GM21367 (cell line): ENCODE measurements around the gene SIGLEC12.
"Not testable (repeated sequence)": the region's sequence is repeated elsewhere in the genome, so short reads cannot be mapped to it uniquely, and the experiment has no call there.

ENCODE experiments used
- ATAC-seq: cut with Tn5 transposase; IDR thresholded peaks from one replicate; pipeline ENCODE4 v1.9.1; 2021; ENCODE audit not compliant: unreplicated experiment

Gene SIGLEC12

DNA sequence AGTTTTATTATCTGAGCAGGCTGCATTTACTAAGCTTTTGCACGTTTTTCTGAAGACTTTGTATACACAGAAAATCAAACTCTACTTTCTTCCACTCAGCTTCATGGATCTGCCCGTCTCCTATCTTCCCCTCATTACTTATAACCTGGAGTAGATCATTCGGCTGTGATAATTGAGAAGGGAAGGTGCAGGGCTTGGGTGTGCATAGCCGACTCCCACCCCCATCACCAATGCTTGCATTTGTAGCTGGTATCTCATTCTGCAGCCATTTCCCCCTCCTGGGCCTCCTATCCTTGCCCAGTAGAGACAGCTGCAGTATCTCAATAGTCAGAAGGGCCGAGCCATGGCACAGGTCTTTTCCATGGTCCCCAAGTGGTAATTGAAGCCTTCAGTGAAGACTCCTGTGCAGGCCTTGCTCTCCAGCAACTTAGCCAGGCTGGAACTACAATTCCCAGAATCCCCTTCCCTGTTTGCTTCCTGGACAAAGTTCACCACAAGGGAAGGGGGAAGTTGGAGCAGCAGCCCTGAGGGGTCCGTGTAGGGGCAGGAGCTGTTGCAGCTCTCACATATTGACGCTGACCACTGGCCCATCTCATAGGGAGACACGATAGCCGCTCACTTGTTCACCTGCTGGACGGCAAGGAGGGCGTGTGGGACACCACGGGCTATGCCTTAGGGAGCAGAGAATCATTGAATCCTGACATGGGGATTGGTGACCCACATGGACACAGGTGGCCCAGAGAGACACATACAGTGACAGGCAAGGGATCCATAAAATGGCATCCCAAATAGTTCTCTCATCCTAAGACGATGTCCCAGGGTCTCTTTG lies 41.2 kb downstream of the SIGLEC12 start:
- no peak for ATAC-seq

DNA sequence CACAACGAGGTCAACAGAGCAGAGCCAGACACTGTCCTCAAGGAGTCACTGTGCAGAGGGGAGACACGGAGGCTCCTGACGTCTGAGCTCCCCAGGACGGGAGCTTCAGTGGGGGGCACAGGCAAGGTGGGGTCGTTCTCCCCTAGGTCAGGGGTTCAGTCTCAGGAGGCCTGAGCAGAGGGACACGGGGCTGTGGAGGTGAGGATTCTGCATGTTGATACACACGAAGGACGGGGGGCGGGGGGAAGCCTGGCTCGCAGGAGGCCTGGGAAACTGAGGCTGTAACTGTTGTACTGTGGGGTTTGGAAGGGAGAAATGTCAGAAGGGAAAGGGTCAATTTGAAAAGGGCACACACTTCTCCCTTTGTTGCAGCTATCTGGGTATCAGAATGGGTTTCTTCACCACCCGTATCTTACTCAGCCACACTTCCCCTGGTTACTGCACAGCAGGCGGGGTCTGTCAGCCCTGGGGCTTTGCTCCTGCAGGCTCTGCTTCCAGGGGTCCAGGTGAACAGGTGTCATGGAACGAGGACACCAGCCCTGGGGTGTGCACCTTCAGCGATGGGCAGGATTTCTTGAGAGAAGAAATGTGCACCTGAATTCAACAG lies 42.6 kb downstream of the SIGLEC12 start:
- no peak for ATAC-seq

GRCh38 chr19:51458051-51458645 lies 43.5 kb downstream of the SIGLEC12 start, which contains the start of gene SIGLEC8:
Gene SIGLEC8, minus strand, starts transcription at chr19:51458454. Its CDS starts 67 bp downstream, at chr19:51458387.
- ATAC-seq: no peak

- ATAC-seq: no peak
Observed at GRCh38 chr19:51457351-51458013, 44.1 kb downstream of the SIGLEC12 start.

- ATAC-seq: no peak
Observed at GRCh38 chr19:51456541-51457290, 44.9 kb downstream of the SIGLEC12 start.

GRCh38 chr19:51450730-51451307 lies 50.8 kb downstream of the SIGLEC12 start:
- ATAC-seq: no peak

DNA sequence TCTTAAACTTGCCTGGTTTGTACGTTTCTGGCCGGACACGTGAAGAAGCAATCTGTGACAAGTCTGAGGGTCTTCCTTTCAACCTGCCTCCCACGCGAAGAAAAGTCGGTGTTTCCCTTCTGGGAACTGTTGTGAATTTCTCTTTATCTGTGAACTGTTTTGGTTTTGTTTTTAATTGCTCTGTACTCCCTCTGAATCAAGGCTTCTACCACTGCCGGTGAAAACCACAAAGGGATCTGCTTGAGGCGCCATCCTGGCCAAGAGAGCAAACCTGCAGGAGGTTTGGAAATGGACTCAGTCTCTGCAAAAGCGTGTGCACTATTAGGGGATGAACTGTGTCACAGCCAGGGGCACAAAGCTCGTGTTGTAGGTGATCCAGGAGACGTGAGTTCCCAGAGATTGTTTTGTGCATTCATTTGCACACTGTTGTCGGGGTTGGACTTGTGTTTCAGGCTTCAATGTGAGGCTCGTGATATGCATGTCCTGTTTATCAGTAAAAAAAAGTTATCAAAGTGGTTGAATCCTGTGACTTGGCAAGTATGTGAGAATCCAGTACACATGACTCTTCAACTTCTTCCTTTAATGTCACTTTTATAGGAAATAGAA lies 53.1 kb downstream of the SIGLEC12 start:
- ATAC-seq: no peak

DNA sequence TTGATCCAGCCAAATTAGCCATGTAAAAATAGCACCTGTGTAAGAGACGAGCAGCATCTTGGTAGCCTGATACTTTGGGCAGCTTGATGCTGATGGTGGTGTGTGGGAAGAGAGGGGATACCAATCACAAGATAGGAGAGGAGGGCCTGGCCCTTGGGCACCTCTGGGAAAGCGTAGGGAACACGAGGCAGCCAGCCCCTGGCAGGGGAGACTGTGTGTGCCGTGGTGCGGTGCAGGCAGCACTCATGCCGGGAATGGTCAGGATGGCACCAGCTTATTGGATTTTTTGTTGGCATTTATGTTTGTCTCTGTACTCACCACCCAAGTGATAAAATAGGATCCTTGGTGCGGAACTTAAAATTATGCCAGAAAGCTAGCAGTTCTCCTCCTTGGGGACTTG lies 53.6 kb downstream of the SIGLEC12 start:
- ATAC-seq: no peak

DNA sequence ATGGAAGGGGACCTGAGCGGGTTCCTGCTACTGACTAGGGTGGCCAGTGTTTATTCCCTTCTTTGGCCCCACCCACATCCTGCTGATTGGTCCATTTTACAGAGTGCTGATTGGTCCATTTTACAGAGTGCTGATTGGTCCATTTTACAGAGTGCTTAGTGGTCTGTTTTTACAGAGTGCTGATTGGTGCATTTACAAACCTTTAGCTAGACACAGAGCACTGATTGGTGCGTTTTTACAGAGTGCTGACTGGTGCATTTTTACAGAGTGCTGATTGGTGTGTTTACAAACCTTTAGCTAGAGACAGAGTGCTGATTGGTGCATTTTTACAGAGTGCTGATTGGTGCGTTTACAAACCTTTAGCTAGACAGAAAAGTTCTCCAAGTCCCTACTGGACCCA lies 54.1 kb downstream of the SIGLEC12 start:
- ATAC-seq: not testable (repeated sequence)

- ATAC-seq: peak; percentile 83
Observed at GRCh38 chr19:51441410-51442390, 59.9 kb downstream of the SIGLEC12 start.
